ENCODE data around the gene PIGO. TPM values are rescaled to one million over a fixed set of nuclear protein-coding genes. Genes with fewer than 3 reads are reported as not detected.

Gene PIGO
- total and polyA plus RNA-seq, 9 of the 15 experiments (the other 6 are each of a cell fraction or from before 2014, with no cell fraction given), result 5.4 to 13.7 (median 9.7) TPM

GRCh38 chr9:35072461-35073278, 23.7 kb downstream of the PIGO start, which contains the start of gene VCP (continued):
- TF ChIP-seq, protein P1, sequence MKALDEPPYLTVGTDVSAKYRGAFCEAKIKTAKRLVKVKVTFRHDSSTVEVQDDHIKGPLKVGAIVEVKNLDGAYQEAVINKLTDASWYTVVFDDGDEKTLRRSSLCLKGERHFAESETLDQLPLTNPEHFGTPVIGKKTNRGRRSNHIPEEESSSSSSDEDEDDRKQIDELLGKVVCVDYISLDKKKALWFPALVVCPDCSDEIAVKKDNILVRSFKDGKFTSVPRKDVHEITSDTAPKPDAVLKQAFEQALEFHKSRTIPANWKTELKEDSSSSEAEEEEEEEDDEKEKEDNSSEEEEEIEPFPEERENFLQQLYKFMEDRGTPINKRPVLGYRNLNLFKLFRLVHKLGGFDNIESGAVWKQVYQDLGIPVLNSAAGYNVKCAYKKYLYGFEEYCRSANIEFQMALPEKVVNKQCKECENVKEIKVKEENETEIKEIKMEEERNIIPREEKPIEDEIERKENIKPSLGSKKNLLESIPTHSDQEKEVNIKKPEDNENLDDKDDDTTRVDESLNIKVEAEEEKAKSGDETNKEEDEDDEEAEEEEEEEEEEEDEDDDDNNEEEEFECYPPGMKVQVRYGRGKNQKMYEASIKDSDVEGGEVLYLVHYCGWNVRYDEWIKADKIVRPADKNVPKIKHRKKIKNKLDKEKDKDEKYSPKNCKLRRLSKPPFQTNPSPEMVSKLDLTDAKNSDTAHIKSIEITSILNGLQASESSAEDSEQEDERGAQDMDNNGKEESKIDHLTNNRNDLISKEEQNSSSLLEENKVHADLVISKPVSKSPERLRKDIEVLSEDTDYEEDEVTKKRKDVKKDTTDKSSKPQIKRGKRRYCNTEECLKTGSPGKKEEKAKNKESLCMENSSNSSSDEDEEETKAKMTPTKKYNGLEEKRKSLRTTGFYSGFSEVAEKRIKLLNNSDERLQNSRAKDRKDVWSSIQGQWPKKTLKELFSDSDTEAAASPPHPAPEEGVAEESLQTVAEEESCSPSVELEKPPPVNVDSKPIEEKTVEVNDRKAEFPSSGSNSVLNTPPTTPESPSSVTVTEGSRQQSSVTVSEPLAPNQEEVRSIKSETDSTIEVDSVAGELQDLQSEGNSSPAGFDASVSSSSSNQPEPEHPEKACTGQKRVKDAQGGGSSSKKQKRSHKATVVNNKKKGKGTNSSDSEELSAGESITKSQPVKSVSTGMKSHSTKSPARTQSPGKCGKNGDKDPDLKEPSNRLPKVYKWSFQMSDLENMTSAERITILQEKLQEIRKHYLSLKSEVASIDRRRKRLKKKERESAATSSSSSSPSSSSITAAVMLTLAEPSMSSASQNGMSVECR (CRISPR knock-in tag; IDR thresholded peaks at IDR 0.05), result no peak
- TF ChIP-seq NFIX (CRISPR knock-in tag; IDR thresholded peaks at IDR 0.05; ENCODE audit: low read depth), result no peak
- TF ChIP-seq FOXM1 (IDR thresholded peaks at IDR 0.05; ENCODE audit: low read depth), result no peak
- TF ChIP-seq FOXM1 (CRISPR knock-in tag; IDR thresholded peaks at IDR 0.05; ENCODE audit: low read depth), result no peak
- TF ChIP-seq POLR3G (IDR thresholded peaks at IDR 0.05; ENCODE audit: extremely low read depth, insufficient read length, insufficient replicate concordance), result no peak
- TF ChIP-seq XRCC3 (IDR thresholded peaks at IDR 0.05), result no peak
- peak; percentile 67 for TF ChIP-seq ZBTB9 (CRISPR knock-in tag; IDR thresholded peaks at IDR 0.05)
- TF ChIP-seq RBM25 (IDR thresholded peaks at IDR 0.05; ENCODE audit: low read depth, low read length, severe bottlenecking), result peak; percentile 83
- TF ChIP-seq MGA (IDR thresholded peaks at IDR 0.05), result no peak
- TF ChIP-seq TEAD2 (tag; IDR thresholded peaks at IDR 0.05), result no peak

Measured in K562 (cell line).